ENCODE results near the gene LMBRD1.
"Not testable (repeated sequence)": the region's sequence is repeated elsewhere in the genome, so short reads cannot be mapped to it uniquely, and the experiment has no call there.

The LMBRD1 gene

DNA sequence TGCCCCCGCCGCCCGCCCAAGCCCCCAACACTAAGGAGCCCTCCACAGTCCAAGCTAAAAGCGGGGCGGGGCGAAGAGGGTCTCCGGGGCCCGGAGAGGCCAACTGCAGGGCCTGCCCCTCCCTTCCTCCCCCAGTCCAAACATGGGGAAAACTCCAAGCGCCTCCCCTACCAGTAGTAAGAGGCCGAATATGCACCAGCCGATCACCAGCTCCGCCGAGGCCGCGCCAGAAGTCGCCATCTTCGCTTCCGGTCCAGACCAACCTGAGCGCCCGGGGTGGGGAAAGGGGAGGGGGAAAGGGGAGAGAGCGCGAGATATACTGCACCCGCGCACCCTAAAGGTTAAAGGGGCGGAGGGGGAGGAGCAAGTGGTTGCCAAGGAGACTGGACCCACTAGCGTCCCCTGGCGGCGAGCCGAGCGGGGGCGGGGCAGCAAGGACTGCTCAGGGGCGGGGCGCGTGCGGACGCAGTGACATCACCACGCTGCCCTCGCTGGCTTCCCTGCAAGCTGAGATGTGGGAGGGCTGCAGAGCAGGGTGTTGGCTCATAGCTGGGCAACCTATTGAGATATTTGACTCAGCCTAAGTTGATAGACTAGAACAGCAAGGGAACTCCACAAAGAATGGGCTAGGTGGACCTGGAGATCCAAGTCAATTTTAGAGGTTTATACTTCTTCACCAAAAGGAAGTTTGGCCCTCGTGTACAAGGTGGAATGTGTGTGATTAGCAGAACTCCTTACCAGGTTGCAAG lies at the start of gene LMBRD1:
LMBRD1 (minus strand) TSS at position 369 of the 749 bp plus-strand sequence; CDS start at position 240, 129 bp downstream.
- peak; percentile 98 to 99 for DNase-seq

DNA sequence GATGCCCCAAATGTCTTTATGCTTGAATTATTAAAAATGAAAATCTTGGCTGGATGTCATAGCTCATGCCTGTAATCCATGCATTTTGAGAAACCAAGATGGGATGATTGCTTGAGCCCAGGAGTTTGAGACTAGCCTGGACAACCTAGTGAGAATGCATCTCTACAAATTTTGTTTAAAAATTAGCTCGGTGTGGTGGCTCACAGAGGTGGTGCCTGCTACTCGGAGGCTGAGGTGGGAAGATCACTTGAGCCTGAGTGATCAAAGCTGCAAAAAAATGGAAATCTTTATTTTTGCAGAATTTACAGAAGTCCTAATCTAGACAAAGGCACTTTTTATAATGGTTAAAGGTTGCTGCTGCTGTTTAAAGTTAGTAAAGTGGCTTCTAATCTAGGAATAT lies 49.5 kb upstream of the LMBRD1 start:
- DNase-seq, result no peak

DNA sequence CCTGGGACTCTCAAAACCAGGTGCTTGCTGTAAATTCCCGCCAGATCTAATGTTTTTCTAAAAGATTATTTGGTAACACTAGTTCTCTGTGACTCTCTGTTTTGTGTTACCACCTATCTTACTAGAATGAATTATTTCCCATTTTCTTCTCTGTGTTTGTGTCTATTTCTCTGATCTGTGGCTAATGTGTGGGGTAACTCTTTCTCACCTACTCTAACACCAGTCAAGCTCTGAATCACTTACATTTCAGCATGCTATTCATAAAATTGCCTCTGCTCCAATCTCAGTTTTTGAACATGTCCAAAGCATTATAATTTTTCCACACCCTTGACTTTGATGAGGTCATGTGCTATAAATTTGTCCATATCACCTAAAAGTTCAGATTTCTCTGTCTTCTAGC lies 46.4 kb upstream of the LMBRD1 start:
- DNase-seq, result no peak

DNA sequence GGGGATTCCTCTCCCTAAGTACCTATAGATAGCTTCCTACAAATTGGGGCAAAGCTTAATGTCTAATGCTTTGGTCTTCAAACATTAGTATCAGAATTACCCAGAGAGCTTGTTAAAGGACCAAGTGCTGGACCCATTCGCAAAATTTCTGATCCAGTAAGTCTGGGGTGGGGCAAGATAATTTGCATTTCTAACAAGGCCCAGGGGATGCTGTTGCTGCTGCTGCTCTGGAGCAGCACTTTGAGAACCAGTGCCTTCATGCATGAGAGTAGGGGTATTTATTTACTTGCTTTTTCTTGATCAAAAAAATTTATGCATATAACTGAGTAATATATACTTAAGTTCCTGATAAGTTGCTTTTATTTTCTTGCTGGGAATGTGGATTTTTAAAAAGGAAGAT lies 45.1 kb upstream of the LMBRD1 start:
- no peak for DNase-seq

DNA sequence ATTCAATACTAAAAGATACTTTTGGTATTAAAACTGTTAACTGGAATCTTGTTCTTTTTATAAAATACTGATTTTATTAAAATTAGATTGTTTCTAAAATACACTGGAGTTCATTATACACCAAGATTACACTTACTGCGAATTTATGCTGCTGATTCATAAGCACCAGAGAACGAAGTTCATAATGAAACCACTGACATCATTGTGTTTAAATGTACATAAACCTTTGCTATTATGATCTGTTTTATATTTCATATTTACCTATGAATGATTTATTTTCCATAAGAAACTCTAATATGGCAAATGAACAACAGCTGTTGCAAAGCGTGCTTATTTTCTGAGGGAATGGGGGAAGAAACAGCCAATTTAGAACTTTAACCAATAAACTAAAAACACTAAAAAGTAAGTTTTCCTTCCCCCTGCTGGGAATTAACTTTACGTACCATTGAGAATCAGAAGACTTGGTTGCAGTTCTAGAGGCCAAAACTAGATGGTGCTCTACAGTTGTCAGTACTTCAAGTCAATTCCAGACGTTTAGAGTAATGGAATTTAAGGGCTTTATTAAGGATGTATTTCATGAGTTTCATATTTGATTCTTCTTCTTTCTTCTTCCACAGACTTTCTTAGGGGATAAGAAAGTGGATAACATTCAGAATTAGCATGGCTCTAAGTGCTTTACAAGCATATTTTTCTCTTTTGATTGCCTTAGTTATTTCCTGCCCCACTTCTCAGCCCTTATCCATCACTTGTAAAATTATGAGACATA lies 38.8 kb upstream of the LMBRD1 start:
- DNase-seq, result peak; percentile 18 to 55

DNA sequence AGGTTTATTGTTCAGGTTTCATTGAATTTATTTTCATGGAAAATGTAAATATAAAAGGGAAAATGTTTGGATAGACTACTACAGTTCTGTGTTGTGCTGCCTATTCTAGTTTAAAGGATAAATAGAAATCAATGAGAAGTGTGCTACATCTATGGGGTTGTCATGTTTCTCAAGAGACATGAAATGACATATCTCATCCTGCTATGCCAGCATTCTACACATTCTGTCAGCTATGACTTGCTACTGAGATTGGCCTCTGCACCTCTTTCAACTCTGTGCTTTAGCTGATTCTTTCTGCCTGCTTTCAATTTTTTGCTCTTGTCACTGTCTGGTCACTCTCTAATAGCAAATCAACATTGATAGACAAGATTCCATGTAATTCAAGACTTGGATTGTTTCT lies 35.7 kb upstream of the LMBRD1 start:
- DNase-seq, result no peak

DNA sequence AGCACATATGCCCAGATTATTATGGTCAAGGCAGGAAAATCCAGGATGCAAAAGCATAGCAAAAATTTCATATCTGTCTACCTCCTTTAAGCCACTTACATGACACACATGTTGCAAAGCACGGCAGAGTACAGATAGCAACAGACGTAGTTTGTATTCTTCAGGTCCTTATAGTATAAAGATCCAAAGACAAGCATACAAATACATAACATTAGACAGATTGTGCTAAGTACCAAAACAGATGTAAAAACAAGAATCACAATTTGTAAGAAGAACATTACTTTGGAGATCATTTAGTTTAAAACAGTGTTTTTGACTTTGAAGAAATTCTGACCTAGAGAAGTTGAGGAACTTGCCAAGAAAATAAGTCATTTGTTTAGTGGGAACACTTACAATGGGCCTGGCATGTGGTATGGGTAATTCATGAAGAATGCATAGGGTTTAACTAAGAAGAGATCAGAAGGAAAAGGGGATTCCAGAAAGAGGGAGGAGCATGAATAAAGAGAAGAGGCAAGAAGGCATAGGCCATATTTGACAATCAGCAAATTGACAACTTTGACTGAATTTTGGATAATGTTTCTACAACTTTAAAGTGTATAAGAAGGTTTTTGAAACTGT lies 30.6 kb upstream of the LMBRD1 start:
- DNase-seq, result no peak

DNA sequence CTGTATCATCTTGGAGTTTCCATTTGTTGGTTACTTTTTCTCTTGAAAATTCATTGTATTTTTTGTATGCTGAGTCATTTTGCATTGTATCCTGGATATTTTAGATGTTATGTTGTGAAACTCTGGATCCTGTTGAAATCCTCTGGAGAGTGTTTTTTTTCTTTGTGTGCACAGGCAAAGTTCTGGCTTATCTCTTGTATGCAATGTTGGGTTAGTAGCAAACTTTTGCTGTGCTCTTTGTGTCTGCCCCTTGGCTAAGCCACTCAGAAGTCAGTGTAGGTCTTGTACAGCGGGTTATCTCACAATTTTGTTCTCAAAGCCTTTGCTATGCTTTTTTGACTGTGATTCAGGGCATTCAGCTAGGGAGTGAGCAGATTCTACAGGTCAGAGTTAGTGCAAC lies 29.1 kb upstream of the LMBRD1 start:
- no peak for DNase-seq

DNA sequence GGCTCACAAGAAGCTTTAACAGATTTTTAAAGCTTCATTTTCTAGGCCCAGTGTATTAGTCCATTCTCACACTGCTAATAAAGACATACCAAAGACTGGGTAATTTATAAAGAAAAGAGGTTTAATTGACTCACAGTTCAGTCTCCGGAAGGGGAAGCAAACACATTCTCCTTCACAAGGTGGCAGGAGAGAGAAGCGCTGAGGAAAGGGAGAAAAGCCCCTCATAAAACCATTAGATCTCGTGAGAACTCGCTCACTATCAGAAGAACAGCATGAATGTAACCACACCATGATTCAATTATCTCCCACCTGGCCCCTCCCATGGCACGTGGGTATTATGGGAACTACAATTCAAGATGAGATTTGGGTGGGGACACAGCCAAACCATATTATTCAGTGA lies 27.5 kb upstream of the LMBRD1 start:
- not testable (repeated sequence) for DNase-seq

DNA sequence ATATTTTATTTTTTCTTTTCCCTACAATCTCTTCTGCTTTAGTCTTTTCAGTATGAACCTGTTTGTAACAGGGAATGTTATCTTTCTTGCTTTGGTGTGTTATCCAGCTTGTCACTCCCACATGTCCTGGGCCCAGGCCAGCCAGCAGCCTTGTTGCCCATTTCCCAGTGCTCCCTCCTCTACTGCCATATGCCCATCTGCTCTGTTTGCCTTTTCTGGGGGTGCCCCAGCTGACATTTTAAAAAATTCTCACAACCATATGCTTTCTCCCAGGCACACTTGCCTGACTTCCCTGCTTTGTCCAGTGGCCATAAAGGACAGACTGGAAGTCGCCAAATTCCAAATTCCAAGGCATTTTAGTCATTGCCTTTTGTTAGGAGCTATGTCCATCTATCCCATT lies 23.6 kb upstream of the LMBRD1 start:
- no peak for DNase-seq

DNA sequence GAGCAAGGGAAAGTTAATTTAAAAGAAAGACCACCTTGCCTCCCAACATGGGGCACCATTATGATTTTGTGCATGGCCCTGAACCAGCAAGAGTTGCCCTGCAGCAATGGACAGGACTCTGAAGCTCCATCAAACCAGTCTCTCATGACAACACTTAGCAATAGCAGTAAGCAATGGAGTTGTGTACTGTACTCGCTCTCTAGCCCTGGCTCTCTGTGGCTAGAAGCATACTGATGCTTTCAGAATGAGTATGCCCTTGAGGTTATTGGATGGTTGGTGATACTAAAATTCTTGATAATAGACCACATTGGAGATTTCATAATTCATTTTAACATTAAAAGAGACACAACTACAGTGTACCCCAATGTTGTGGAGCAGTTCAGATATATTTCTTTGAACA lies 23.2 kb upstream of the LMBRD1 start:
- DNase-seq, result no peak

DNA sequence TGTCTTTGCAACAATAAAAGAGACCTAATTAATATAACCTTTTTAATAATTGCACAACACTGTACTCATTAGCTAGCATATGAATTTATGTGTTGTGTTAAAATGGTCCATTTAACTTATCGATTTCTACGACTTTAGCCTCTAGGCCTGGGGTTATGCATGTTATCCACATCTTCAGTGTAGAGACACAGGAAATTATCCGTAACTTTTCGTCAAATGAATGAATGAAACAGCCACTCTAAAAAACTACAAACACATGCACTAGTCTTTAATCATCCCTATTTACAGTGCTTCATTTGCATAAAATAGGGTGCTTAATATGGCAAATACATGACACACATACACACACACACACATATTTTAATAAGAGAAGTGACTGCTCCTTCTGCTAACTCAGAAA lies 22.3 kb upstream of the LMBRD1 start:
- DNase-seq, result no peak

DNA sequence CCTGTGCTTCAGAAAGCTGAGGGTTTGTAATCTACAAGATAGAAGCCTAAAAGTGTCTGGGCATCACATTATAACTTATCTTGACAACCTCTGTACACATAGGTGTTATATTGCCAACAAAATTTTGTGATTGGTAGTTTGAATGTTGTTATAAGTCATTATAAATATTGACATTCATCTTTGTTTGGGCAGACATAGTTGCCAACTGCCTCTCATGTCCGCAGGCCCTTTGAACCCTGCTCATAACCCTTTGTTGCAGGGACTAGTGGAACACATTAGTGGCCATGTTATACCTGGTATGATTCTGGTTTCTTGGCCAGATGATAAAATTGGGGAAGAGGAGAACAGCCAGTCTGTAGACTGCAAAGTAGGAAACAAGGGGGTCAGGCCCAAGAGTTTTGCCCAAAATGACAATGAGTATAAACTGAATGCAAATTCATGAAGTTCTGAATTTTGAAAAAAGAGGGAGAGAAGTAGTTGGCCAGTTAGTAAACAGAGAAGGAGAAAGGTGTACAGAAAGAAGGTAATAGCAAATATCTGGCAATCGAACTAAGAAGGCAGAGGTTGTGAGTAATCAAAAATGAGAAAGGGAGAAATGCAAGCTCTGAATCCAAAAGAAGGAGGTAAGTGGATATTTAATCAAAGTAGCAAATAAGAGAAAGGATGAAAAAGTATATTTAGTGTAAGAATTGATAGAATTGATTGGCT lies 21.6 kb upstream of the LMBRD1 start:
- no peak for DNase-seq

DNA sequence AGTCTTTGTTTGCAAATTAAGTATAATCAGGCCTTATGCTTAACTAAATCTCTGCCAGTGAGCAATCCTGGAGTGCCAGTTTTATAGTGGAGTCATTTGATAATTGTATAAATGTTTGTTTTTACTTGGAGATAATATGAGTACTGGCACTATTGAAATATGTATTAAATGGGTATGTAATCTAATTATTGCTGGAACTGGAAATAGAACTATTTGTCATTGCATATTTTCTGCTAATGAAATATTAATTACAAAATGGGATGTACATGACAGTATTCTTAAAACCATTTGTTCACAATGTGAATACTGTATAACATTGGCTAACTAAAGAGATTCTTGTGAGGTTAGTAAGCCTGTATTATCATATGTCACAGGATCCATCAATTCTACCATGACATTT lies 20.5 kb upstream of the LMBRD1 start:
- DNase-seq, result no peak

DNA sequence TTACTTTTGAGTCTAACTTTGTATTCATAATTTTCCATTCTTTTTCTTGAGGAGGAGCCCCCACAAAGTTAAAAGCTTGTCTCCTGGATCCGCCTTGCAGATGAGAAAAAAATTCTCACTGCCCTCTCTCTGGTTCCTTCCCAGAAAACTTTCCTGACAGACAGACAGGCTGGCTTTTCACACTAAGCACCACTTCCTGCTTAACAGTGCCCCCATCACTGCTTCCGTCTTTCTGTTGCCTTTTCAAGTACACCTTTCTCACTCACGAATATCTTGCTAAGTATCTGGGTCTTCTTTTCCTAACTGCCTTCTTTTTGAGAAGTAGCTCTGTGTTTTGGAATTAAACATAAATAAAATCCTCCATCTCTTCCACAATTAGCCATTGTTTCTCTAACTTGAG lies 19.8 kb upstream of the LMBRD1 start:
- DNase-seq, result peak; percentile 14 to 46

DNA sequence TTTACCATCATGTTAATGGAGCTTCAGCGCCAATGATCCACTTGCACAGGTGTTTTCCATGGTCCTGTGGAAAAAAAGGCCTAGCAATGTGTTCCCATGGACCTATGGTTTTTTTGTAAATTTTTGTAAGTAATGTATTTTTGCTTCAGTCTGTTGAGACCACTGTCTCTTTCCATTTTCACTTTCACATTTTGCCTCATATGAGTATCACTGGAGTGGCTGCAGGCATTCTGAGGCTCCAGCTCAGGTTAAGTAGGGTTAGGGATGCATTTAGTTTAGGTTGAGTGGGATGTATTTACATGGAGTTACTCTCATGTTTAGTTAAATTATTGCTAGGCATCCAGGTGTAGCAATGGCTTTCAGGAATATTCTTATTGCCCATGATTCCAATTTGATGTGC lies 19.2 kb upstream of the LMBRD1 start:
- DNase-seq, result peak in 1 of 2 donors; percentile 29

DNA sequence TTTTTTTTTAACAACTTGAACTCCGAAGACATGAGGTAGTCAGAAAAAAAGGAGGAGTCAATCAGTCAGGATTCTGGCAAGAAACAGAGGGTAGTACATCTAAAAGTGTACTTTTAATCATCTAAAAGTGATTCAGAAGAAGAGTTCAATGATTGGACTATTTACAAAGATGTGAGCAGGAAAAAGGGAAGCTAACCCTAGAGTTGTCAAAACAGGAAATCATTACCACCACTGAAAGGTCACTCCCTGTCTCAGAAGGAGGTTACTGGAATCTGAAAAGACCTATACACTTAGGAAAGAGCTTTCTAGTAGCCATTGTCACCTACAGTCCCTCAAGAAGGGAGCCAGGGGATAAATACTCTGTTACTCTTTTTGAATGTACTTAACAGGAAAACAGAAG lies 16.7 kb upstream of the LMBRD1 start:
- DNase-seq, result peak in 1 of 2 donors; percentile 28

DNA sequence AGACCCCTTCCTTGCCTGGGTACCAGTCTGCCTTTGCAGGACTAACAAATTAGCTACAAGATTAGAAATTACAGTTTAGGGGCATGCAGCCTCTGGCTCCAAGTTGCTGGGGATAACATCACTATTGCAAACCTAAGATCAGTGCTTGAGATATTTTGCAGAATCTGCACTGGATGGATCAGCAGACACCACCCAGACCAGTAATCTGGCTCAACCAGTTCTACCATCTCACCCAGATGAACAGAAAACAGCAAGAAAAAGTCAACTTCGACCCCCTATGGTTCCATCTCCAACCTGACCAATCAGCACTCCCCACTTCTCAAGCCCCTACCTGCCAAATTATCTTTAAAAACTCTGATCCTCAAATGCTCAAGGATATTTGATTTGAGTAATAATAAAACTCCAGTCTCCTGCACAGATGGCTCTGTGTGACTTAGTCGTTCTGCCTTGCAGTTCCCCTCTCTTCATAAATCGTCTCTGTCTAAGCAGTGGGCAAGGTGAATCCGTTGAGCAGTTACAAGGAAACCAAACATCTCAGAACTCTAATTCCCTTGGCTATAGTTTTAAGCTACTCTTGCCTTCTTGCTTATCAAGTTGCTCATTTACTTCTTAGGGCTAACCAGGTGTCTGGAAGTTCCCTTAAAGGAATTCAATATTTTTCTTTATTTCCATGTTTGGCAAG lies 16.1 kb upstream of the LMBRD1 start:
- DNase-seq, result no peak

DNA sequence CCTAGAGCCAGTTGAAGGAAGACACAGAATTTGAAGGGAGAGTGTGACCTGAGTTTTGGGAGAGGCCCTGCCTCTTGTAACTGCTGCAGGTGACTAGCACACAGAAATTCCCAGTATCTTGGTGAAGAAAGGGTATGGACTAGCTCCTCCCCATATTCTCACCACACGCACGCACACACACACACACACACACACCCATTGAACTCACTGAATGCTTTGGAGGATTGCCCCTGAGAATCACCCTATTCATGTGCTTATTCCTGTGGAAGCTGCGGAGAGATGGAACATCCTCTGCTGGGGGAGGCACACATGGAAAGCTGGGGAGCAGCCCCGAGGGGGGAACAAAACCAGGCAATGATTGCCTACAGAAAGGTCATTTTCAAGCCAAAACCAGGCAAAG lies 6.2 kb upstream of the LMBRD1 start:
- DNase-seq, result no peak

DNA sequence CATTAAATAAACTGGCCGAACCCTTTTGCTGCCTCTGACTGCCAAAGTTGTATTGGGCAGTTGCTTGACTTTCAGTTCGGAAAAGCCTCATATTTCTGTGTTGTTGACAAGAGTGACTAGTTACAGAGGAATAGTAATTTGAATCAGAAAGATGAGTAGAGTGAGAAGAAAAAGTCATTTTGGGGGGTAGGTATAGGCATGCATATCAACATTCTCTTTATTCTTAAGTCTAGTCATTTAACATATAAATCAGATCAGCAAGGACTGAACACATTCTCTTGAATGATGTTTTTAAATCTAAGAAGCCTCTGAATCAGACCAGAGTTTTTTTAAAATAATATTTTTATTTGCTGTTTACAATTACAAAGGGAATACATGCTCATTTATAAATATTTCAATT lies 4.9 kb upstream of the LMBRD1 start:
- no peak for DNase-seq

DNA sequence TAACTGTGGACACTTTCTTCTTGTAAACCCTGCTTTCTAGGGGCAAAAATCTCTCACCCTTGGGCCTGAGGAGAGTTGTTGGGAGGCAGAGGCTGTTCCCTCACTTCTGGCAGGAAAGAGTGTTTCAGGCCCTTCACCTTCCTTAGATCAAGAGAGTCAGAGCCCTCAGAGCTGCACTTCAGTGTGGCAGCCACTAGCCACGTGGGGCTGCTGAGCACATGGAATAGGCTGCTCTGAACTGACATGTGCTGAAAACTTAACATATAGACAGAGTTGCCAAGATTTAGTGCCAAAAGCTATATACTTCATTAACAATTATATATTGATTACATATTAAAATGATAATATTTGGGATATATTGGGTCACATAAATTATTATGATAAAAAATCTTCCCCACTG lies 4.4 kb upstream of the LMBRD1 start:
- no peak for DNase-seq

DNA sequence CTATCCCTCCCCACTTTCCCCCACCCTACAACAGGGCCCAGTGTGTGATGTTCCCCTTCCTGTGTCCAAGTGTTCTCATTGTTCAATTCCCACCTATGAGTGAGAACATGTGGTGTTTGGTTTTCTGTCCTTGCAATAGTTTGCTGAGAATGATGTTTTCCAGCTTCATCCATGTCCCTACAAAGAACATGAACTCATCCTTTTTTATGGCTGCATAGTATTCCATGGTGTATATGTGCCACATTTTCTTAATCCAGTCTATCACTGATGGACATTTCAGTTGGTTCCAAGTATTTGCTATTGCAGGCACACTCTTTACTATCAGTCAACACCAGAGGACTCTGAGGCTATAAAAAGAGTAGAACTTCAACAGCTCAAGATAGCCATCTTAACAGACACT lies 2.0 kb upstream of the LMBRD1 start:
- DNase-seq, result not testable (repeated sequence)
